HCT116 (cell line): ENCODE measurements around the gene EHMT1.

Experiments
- EZH2phosphoT487 ChIP-seq: fragments of 200-600 bp; IDR thresholded peaks from 2 replicates; pipeline ENCODE4 v1.6.1; 2018; ENCODE audit warnings: antibody characterized with exemption, borderline replicate concordance
- POLR2A ChIP-seq: IDR thresholded peaks from 2 replicates; pipeline ENCODE4 v1.7.0; 2011; ENCODE audit warnings: borderline replicate concordance; ENCODE audit not compliant: insufficient read depth, insufficient read length; ENCODE audit errors: extremely low read depth
- POLR2AphosphoS5 ChIP-seq: IDR thresholded peaks from 2 replicates; pipeline ENCODE4 v1.6.1; 2011; ENCODE audit warnings: mild to moderate bottlenecking, low read depth, low read length, moderate library complexity
- RAD21 ChIP-seq: IDR thresholded peaks from 2 replicates; pipeline ENCODE4 v1.6.1; 2012; ENCODE audit warnings: low read depth, mild to moderate bottlenecking
- SRF ChIP-seq: IDR thresholded peaks from 2 replicates; pipeline ENCODE4 v1.6.1; 2012; ENCODE audit warnings: low read depth
- ZFX ChIP-seq: fragments of 450-650 bp; IDR thresholded peaks from 2 replicates; pipeline ENCODE4 v1.6.1; 2017
- TF ChIP-seq, protein P1 (sequence below): IDR thresholded peaks from 2 replicates; pipeline ENCODE4 v1.6.1; 2012; ENCODE audit warnings: low read depth
- TF ChIP-seq, protein P2 (sequence below), 3 experiments: fragments of 200-600 bp in 1 of 3; sonication (generic) in 1 of 3; IDR thresholded peaks in 2 of 3; conservative IDR thresholded peaks in 1 of 3; 2 replicates each; pipeline ENCODE4 v1.5.1; 2012 to 2017; ENCODE audit warnings: low read depth in 2 of 3, low read length in 2 of 3, antibody characterized with exemption in 1 of 3, borderline replicate concordance in 1 of 3, control low read depth in 1 of 3, mild to moderate bottlenecking in 1 of 3, mixed read lengths in 1 of 3, mixed run types in 1 of 3, moderate library complexity in 1 of 3; ENCODE audit not compliant: insufficient read depth in 1 of 3
- TF ChIP-seq, protein P3 (sequence below): IDR thresholded peaks from 2 replicates; pipeline ENCODE4 v1.6.1; 2011; ENCODE audit warnings: mild to moderate bottlenecking, low read length, moderate library complexity; ENCODE audit not compliant: insufficient replicate concordance; ENCODE audit errors: extremely low read depth

DNA sequence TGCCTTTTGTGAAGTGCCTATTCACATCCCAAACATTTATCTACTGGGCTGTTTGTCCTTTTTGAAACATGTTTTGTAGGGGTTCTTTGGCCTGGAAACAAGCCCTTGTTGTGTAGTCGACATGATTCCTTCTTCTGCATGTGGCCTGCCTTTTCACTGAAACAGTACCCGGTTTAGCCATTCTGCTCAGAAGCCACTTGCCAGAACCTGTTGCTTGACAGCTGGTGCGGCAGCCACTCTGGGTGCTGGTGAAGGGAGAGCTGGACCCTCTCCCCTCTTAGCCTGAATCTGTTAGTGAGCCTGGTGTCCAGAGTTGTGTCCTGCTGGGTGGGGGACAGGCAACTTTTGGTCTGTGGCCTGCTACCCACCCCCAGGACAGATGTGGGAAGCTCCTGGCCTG lies 129.9 kb downstream of the EHMT1 start:
- TF ChIP-seq, protein P1, sequence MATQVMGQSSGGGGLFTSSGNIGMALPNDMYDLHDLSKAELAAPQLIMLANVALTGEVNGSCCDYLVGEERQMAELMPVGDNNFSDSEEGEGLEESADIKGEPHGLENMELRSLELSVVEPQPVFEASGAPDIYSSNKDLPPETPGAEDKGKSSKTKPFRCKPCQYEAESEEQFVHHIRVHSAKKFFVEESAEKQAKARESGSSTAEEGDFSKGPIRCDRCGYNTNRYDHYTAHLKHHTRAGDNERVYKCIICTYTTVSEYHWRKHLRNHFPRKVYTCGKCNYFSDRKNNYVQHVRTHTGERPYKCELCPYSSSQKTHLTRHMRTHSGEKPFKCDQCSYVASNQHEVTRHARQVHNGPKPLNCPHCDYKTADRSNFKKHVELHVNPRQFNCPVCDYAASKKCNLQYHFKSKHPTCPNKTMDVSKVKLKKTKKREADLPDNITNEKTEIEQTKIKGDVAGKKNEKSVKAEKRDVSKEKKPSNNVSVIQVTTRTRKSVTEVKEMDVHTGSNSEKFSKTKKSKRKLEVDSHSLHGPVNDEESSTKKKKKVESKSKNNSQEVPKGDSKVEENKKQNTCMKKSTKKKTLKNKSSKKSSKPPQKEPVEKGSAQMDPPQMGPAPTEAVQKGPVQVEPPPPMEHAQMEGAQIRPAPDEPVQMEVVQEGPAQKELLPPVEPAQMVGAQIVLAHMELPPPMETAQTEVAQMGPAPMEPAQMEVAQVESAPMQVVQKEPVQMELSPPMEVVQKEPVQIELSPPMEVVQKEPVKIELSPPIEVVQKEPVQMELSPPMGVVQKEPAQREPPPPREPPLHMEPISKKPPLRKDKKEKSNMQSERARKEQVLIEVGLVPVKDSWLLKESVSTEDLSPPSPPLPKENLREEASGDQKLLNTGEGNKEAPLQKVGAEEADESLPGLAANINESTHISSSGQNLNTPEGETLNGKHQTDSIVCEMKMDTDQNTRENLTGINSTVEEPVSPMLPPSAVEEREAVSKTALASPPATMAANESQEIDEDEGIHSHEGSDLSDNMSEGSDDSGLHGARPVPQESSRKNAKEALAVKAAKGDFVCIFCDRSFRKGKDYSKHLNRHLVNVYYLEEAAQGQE = no peak
- TF ChIP-seq, protein P2, sequence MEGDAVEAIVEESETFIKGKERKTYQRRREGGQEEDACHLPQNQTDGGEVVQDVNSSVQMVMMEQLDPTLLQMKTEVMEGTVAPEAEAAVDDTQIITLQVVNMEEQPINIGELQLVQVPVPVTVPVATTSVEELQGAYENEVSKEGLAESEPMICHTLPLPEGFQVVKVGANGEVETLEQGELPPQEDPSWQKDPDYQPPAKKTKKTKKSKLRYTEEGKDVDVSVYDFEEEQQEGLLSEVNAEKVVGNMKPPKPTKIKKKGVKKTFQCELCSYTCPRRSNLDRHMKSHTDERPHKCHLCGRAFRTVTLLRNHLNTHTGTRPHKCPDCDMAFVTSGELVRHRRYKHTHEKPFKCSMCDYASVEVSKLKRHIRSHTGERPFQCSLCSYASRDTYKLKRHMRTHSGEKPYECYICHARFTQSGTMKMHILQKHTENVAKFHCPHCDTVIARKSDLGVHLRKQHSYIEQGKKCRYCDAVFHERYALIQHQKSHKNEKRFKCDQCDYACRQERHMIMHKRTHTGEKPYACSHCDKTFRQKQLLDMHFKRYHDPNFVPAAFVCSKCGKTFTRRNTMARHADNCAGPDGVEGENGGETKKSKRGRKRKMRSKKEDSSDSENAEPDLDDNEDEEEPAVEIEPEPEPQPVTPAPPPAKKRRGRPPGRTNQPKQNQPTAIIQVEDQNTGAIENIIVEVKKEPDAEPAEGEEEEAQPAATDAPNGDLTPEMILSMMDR (IDR thresholded peaks at IDR 0.05 in 2 of 3, conservative IDR thresholded peaks at IDR 0.05 in 1 of 3; ENCODE audit: borderline replicate concordance in 1 of 3, insufficient read depth in 1 of 3, low read depth in 2 of 3, low read length in 2 of 3) = no peak
- TF ChIP-seq POLR2A (no peak), ZFX (no peak), POLR2AphosphoS5 (no peak), SRF (no peak), RAD21 (no peak), EZH2phosphoT487 (no peak)
- TF ChIP-seq, protein P3, sequence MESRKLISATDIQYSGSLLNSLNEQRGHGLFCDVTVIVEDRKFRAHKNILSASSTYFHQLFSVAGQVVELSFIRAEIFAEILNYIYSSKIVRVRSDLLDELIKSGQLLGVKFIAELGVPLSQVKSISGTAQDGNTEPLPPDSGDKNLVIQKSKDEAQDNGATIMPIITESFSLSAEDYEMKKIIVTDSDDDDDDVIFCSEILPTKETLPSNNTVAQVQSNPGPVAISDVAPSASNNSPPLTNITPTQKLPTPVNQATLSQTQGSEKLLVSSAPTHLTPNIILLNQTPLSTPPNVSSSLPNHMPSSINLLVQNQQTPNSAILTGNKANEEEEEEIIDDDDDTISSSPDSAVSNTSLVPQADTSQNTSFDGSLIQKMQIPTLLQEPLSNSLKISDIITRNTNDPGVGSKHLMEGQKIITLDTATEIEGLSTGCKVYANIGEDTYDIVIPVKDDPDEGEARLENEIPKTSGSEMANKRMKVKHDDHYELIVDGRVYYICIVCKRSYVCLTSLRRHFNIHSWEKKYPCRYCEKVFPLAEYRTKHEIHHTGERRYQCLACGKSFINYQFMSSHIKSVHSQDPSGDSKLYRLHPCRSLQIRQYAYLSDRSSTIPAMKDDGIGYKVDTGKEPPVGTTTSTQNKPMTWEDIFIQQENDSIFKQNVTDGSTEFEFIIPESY = no peak
